ENCODE results near the gene SYNJ2.

- TF ChIP-seq CTCF (IDR thresholded peaks at IDR 0.05; ENCODE audit: low read depth, low read length) (no peak), POLR2A (IDR thresholded peaks at IDR 0.05; ENCODE audit: extremely low read depth, insufficient read length) (no peak), MAX (IDR thresholded peaks at IDR 0.05; ENCODE audit: low read depth, low read length) (no peak), MYC (IDR thresholded peaks at IDR 0.05; ENCODE audit: low read depth, low read length) (no peak)
Measured at GRCh38 chr6:157954150-157955117, 27.2 kb upstream of the SYNJ2 start.

Data from NB4 (cell line).